Liver (tissue), 9 donors: ENCODE results near the gene CFAP68. TPM values are rescaled to one million over a fixed set of nuclear protein-coding genes. Genes with fewer than 3 reads are reported as not detected.
"Not testable (repeated sequence)": the region's sequence is repeated elsewhere in the genome, so short reads cannot be mapped to it uniquely, and the experiment has no call there.

ENCODE experiments used
- DNase-seq: peaks from one replicate; pipeline ENCODE4 v3.0.0-alpha.2; 2017; ENCODE audit warnings: low spot score
- H3K27ac ChIP-seq, 2 donors: one replicate each; pipeline ENCODE4 v1.7.0; 2013; ENCODE audit warnings: inconsistent platforms in 2 of 2, low read length in 2 of 2, control low read depth in 1 of 2, low read depth in 1 of 2, mild to moderate bottlenecking in 1 of 2
- H3K27me3 ChIP-seq, 4 donors: one replicate each; pipeline versions ENCODE4 v1.6.1 to v1.7.0; 2013; ENCODE audit warnings: low read length in 3 of 4, inconsistent platforms in 1 of 4, mild to moderate bottlenecking in 1 of 4, moderate library complexity in 1 of 4; ENCODE audit not compliant: control insufficient read depth in 4 of 4, insufficient read depth in 4 of 4
- H3K36me3 ChIP-seq, 4 donors: one replicate each; pipeline versions ENCODE4 v1.6.1 to v1.7.0; 2013; ENCODE audit warnings: low read length in 3 of 4, mild to moderate bottlenecking in 3 of 4, low read depth in 1 of 4, moderate library complexity in 1 of 4; ENCODE audit not compliant: control insufficient read depth in 4 of 4, insufficient read depth in 3 of 4
- H3K4me1 ChIP-seq, 4 donors: one replicate each; pipeline versions ENCODE4 v1.6.1 to v1.7.0; 2013; ENCODE audit warnings: low read length in 3 of 4, mild to moderate bottlenecking in 3 of 4, moderate library complexity in 1 of 4; ENCODE audit not compliant: control insufficient read depth in 4 of 4, insufficient read depth in 4 of 4
- H3K4me3 ChIP-seq, 3 donors: one replicate each; pipeline versions ENCODE4 v1.6.1 to v1.7.0; 2013; ENCODE audit warnings: low read length in 3 of 3, control low read depth in 1 of 3, low read depth in 1 of 3, mild to moderate bottlenecking in 1 of 3
- H3K9ac ChIP-seq, 2 donors: one replicate each; pipeline ENCODE4 v1.7.0; 2013; ENCODE audit warnings: low read length in 2 of 2, mild to moderate bottlenecking in 2 of 2, moderate library complexity in 2 of 2, control low read depth in 1 of 2, low read depth in 1 of 2
- H3K9me3 ChIP-seq, 4 donors: one replicate each; pipeline versions ENCODE4 v1.6.1 to v1.7.0; 2013; ENCODE audit warnings: low read length in 3 of 4; ENCODE audit not compliant: control insufficient read depth in 4 of 4
- FOXA1 ChIP-seq: IDR thresholded peaks from 2 replicates; pipeline ENCODE4 v1.6.1; 2016; ENCODE audit warnings: antibody characterized with exemption
- FOXA2 ChIP-seq: IDR thresholded peaks from 2 replicates; pipeline ENCODE4 v1.6.1; 2016; ENCODE audit warnings: antibody characterized with exemption
- GABPA ChIP-seq, 2 donors: IDR thresholded peaks in 1 of 2; conservative IDR thresholded peaks in 1 of 2; 2 replicates each; pipeline ENCODE4 v1.6.1; 2016; ENCODE audit warnings: antibody characterized with exemption in 2 of 2, mild to moderate bottlenecking in 1 of 2, moderate library complexity in 1 of 2
- HNF4A ChIP-seq, 2 donors: conservative IDR thresholded peaks; 2 replicates each; pipeline ENCODE4 v1.6.1; 2016; ENCODE audit warnings: antibody characterized with exemption in 2 of 2, mild to moderate bottlenecking in 2 of 2
- HNF4G ChIP-seq: IDR thresholded peaks from 2 replicates; pipeline ENCODE4 v1.6.1; 2016; ENCODE audit warnings: antibody characterized with exemption
- JUND ChIP-seq, 2 donors: IDR thresholded peaks; 2 replicates each; pipeline ENCODE4 v1.6.1; 2016; ENCODE audit warnings: antibody characterized with exemption in 2 of 2
- NR2F2 ChIP-seq: IDR thresholded peaks from 2 replicates; pipeline ENCODE4 v1.6.1; 2016; ENCODE audit warnings: antibody characterized with exemption
- RAD21 ChIP-seq, 2 donors: IDR thresholded peaks; 2 replicates each; pipeline ENCODE4 v1.6.1; 2016; ENCODE audit warnings: antibody characterized with exemption in 2 of 2, mild to moderate bottlenecking in 2 of 2
- RXRA ChIP-seq, 2 donors: IDR thresholded peaks; 2 replicates each; pipeline ENCODE4 v1.6.1; 2017 to 2018; ENCODE audit warnings: antibody characterized with exemption in 2 of 2, mild to moderate bottlenecking in 1 of 2
- SP1 ChIP-seq: IDR thresholded peaks from 2 replicates; pipeline ENCODE4 v1.6.1; 2018; ENCODE audit warnings: antibody characterized with exemption, mild to moderate bottlenecking
- TAF1 ChIP-seq: conservative IDR thresholded peaks from 2 replicates; pipeline ENCODE4 v1.6.1; 2016; ENCODE audit warnings: antibody characterized with exemption, mild to moderate bottlenecking
- YY1 ChIP-seq: IDR thresholded peaks from 2 replicates; pipeline ENCODE4 v1.6.1; 2016; ENCODE audit warnings: antibody characterized with exemption, mild to moderate bottlenecking
- WGBS: extraction: QIAGEN DNeasy Blood & Tissue Kit; methylation state at CpG from one replicate; pipeline ENCODE4 v1.1.7; 2013; 5-methylcytosine and 5-hydroxymethylcytosine counted together
- polyA plus RNA-seq, 2 donors: library from polyadenylated mRNA; stranded (reverse) in 1 of 2; unstranded in 1 of 2; fragments of 200-250 nt in 1 of 2; fragments of >200 nt in 1 of 2; fragmentation: Nextera tagmentation in 1 of 2; extraction: Ambion mirVana in 1 of 2; gene quantifications; one replicate each; pipeline versions ENCODE4 v1.2.1 to v1.2.3, GENCODE V29; 2013 to 2015
- total RNA-seq, 2 donors: library from RNA; depleted of rRNA; stranded (reverse); fragments of >200 nt; gene quantifications; one replicate each; pipeline ENCODE4 v1.2.3, GENCODE V29; 2014
- TF ChIP-seq, protein P1 (sequence below): IDR thresholded peaks from 2 replicates; pipeline ENCODE4 v1.6.1; 2016; ENCODE audit warnings: antibody characterized with exemption
- TF ChIP-seq, protein P2 (sequence below): fragments of 150-350 bp; IDR thresholded peaks from 2 replicates; pipeline ENCODE4 v1.5.1; 2017; ENCODE audit warnings: improper control_type of control experiment, low read depth, low read length; ENCODE audit not compliant: missing input control
- donor health status: healthy.
- donor health status: healthy.
- donor health status: healthy.
- donor health status: healthy.
- donor health status: healthy.

CFAP68 gene
- total and polyA plus RNA-seq, 4 donors, result 6.2 to 27.8 (median 13.8) TPM

DNA sequence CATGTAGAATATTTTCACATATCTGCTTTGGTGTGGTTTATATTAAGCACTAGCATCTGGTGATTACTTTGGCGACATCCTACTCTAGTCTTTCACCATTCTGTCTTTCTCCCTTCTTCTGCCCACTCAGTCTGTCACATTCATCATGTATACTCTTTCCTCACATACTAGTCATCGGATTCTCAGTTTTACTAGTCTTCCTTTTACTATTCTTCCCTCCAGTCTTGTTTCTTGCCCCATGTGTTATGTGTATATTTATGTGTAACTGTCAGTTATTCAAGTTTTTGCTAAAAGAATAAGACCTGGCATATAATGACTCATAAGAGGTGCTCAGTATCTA is 53.2 kb downstream of the CFAP68 start:
- H3K4me3 ChIP-seq, result no peak overlapping the region
- DNase-seq, result no peak
- H3K9me3 ChIP-seq, result no peaks in the 10 kb centered on the region
- peaks cover 5 to 44% (median 33%) of the 10 kb centered on the region in 4 donors for H3K4me1 ChIP-seq
- H3K27ac ChIP-seq, result no peak overlapping the region
- no peaks in the 10 kb centered on the region for H3K27me3 ChIP-seq
- WGBS, result 88% methylated on average over 2 of the region's 2 CpGs
- no peak overlapping the region for H3K9ac ChIP-seq
- H3K36me3 ChIP-seq, result no peaks in the 10 kb centered on the region
- TF ChIP-seq FOXA2 (no peak), NR2F2 (no peak), GABPA (IDR thresholded peaks at IDR 0.05 in 1 of 2, conservative IDR thresholded peaks at IDR 0.05 in 1 of 2) (no peak), JUND (IDR thresholded peaks at IDR 0.05) (no peak), FOXA1 (no peak), HNF4G (no peak)
- TF ChIP-seq, protein P1, sequence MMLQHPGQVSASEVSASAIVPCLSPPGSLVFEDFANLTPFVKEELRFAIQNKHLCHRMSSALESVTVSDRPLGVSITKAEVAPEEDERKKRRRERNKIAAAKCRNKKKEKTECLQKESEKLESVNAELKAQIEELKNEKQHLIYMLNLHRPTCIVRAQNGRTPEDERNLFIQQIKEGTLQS, result no peak

DNA sequence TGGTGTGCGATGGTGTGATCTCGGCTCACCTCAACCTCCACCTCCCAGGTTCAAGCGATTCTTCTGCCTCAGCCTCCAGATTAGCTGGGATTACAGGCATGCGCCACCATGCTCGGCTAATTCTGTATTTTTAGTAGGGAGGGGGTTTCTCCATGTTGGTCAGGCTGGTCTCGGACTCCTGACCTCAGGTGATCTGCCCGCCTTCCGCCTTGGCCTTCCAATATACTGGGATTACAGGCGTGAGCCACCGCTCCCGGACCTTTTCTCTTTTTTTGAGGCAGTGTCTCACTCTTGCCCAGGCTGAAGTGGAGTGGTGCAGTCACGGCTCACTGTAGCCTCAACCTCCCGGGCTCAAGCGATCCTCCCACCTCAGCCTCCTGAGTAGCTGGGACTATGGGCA is 53.8 kb downstream of the CFAP68 start:
- peaks cover 6 to 48% (median 34%) of the 10 kb centered on the region in 4 donors for H3K4me1 ChIP-seq
- H3K4me3 ChIP-seq, H3K36me3 ChIP-seq, DNase-seq, H3K9me3 ChIP-seq, H3K9ac ChIP-seq, H3K27ac ChIP-seq, H3K27me3 ChIP-seq: not testable (repeated sequence)
- 97% methylated on average over 14 of the region's 14 CpGs for WGBS

DNA sequence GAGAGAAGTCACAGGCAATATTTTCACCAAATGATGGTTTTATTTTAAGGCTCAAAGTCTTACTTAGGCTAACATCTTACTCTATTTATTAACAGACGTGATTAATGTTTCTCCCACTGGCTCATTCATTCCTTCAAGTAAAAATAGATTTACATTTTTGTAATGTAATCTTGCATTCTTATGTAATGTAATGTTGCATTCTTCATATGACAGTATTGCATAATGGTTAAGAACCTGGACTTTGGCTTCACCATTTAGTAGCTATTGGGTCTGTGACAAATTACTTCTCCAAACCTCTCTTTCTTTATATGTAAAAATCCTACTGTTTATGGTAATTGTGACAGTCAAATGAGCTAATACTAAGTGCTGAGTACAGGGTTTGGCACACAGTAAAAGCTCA is 54.5 kb downstream of the CFAP68 start:
- no peak for DNase-seq
- TF ChIP-seq GABPA (IDR thresholded peaks at IDR 0.05 in 1 of 2, conservative IDR thresholded peaks at IDR 0.05 in 1 of 2), result no peak
- no peak for TF ChIP-seq TAF1
- TF ChIP-seq, protein P1, result no peak
- TF ChIP-seq YY1, result peak; percentile 14
- peak; percentile 80 to 82 for TF ChIP-seq HNF4A (conservative IDR thresholded peaks at IDR 0.05)
- no peak for TF ChIP-seq FOXA2
- peak; percentile 19 for TF ChIP-seq HNF4G
- TF ChIP-seq SP1, result peak; percentile 45
- TF ChIP-seq, protein P2, sequence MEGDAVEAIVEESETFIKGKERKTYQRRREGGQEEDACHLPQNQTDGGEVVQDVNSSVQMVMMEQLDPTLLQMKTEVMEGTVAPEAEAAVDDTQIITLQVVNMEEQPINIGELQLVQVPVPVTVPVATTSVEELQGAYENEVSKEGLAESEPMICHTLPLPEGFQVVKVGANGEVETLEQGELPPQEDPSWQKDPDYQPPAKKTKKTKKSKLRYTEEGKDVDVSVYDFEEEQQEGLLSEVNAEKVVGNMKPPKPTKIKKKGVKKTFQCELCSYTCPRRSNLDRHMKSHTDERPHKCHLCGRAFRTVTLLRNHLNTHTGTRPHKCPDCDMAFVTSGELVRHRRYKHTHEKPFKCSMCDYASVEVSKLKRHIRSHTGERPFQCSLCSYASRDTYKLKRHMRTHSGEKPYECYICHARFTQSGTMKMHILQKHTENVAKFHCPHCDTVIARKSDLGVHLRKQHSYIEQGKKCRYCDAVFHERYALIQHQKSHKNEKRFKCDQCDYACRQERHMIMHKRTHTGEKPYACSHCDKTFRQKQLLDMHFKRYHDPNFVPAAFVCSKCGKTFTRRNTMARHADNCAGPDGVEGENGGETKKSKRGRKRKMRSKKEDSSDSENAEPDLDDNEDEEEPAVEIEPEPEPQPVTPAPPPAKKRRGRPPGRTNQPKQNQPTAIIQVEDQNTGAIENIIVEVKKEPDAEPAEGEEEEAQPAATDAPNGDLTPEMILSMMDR, result no peak
- peak; percentile 6 to 27 for TF ChIP-seq RXRA (IDR thresholded peaks at IDR 0.05)
- no peak for TF ChIP-seq RAD21 (IDR thresholded peaks at IDR 0.05)
- H3K4me1 ChIP-seq, result peaks cover 9 to 48% (median 36%) of the 10 kb centered on the region in 4 donors
- H3K9ac ChIP-seq, result peak overlapping the region in 1 of 2 donors; percentile 32
- WGBS, result 29% methylated on average over 1 of the region's 1 CpG
- H3K4me3 ChIP-seq, result no peak overlapping the region
- no peaks in the 10 kb centered on the region for H3K27me3 ChIP-seq
- H3K9me3 ChIP-seq, result no peaks in the 10 kb centered on the region
- H3K36me3 ChIP-seq, result no peaks in the 10 kb centered on the region
- H3K27ac ChIP-seq, result peak overlapping the region; percentile 64 to 85
